ENCODE results near the gene TMEM158.

Gene TMEM158

GRCh38 chr3:45198264-45199260 lies 27.5 kb downstream of the TMEM158 start:
- DNase-seq, result no peak

DNA sequence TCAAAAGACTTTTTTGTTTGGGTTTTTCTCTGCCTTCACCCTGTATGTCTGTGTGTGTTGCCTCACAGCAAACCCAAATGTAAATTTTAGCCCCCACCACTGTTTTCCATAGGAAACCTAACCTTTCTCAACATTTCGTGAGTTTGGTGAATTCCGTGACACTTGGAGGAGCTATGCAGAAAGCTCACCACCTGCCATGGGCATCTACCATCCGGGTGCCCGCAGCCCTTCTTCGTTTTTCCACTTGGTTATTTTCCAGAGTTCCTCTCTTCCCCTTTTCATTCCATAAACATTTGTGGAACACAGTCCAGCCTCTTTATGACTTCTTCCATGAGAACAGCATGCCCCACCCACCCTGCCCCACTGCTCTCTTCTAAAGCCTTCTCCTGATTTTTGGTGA lies 31.3 kb downstream of the TMEM158 start:
- DNase-seq, result no peak

- DNase-seq, result no peak
Measured at GRCh38 chr3:45191924-45192417, 34.1 kb downstream of the TMEM158 start.

DNA sequence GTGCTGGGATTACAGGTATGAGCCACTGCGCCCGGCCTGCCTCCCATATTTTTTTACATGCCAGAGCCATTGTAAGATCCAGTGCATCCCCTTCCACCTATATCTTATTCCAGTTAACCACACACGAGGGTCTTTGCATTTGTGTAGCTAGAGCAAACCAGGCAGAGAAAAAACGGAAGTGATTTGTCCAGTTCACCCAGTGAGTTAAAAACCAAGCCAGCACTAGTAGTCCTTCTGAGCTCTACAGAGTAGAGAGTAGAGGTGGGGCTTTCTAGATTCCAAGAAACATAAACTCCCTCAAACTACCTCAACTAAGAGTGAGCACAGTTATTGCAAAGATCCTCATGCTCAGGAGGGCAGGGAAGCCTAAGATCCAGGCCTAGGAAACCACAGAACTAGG lies 34.7 kb downstream of the TMEM158 start:
- DNase-seq, result no peak

GRCh38 chr3:45188719-45189659 lies 37.1 kb downstream of the TMEM158 start:
- DNase-seq, result no peak

GRCh38 chr3:45187694-45188141 lies 38.4 kb downstream of the TMEM158 start:
- no peak for DNase-seq

DNA sequence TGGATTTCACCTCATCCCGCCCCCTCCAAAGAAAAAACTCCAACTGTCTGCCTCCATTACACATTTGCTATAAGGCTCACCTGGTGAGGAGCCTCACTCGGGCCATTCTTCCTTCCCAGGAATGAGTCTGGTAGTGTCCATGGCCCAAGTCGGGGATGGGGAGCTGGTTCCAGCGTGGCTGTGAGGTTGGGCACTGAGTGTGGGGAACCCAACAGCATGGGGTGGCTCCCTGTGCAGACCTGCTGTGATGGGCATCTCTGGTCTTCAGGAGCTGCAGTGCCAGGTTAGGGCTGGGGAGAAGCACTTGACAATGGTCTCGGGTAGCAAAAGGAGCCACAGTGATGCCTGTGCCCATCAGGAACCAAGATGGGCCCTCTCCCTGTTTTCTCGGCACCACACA lies 39.2 kb downstream of the TMEM158 start:
- DNase-seq, result no peak

DNA sequence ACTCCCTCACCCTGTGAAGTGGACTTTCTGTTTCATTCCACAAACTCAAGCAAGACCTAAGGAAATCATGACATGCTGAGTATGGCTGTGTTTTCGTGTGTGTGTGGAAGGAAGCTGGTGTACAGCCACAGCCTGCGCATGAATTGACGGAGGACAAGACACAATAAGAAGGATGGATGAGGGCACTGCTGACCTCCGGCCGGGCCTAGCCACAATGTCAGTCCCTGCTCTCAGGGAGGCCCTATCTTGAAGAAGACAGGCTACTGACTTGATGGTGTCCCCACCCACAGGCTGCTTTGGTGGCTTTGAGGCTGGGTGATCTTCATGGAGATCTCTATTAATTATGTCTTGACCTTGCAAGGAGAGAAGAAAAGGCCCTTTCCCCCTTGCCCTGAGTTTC lies 40.6 kb downstream of the TMEM158 start:
- DNase-seq, result no peak

- DNase-seq, result no peak
Measured at GRCh38 chr3:45185052-45185451, 41.0 kb downstream of the TMEM158 start.

DNA sequence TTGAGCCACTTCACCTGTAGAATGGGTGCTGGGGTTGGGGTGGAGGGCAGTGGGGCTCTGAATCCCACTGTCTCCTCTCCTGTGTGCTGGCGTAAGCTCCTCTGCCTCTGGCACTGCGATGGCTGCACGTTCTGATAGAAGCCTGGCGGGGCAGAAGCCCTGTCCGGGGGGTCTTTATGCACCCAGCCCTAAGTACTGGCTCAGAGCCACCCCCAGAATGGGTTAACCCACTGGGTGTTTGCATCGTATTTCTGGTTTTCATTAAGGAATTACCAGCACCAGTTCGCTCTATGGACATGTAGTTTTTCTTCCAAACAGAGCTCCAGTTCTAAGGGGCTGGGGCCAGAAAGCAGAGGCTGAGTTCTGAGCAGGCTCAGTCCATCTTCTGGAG lies 42.2 kb downstream of the TMEM158 start:
- no peak for DNase-seq

GRCh38 chr3:45182915-45183871 lies 42.9 kb downstream of the TMEM158 start:
- no peak for DNase-seq

- DNase-seq, result no peak
Measured at GRCh38 chr3:45181496-45181895, 44.6 kb downstream of the TMEM158 start.

GRCh38 chr3:45180899-45181298 lies 45.2 kb downstream of the TMEM158 start:
- DNase-seq, result no peak

GRCh38 chr3:45180051-45180450 lies 46.0 kb downstream of the TMEM158 start:
- no peak for DNase-seq

- DNase-seq, result no peak
Measured at GRCh38 chr3:45179163-45179562, 46.9 kb downstream of the TMEM158 start.

GRCh38 chr3:45178183-45179023 lies 47.7 kb downstream of the TMEM158 start:
- DNase-seq, result no peak

DNA sequence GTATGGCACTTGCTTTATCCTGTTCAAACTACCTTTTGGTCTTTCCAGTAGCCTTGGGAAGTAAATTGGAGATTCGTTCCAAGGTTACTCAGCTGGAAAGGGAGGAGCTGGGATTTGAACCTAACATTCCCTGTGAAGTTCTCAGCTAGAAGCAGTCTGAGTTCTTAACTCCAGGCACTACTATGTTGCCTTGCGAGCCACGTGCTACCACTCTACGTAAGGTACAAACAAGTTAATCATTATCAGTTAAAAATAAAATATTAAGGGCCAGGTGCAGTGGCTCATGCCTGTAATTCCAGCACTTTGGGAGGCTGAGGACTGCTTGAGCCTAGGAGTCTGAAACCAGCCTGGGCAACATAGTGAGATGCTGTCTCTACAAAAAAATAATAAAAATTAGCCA lies 49.2 kb downstream of the TMEM158 start:
- DNase-seq, result no peak
